ENCODE data around the gene CERS4.
"Not testable (repeated sequence)": the region's sequence is repeated elsewhere in the genome, so short reads cannot be mapped to it uniquely, and the experiment has no call there.

Gene CERS4

DNA sequence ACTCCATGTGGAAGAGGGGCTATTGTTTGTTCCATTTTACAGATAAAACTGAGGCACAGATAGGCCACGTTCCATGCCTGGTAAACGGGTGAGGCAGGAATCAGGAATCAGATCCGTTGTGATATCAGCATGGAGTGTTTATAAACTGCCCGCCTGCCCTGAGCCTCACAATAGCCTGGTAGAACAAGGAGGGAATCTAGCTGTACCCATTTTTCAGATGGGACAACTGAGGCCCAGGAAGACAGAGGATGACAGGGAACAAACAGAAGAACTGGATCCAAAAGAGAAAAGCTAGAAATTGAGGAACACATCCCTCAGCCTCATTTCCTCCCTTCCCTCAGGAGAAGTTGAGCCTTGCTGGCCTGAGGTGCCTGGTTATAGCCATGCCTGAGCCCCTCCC lies 32.5 kb downstream of the CERS4 start:
- DNase-seq (ENCODE audit: low read depth in 2 of 2, low spot score in 1 of 2): no peak

DNA sequence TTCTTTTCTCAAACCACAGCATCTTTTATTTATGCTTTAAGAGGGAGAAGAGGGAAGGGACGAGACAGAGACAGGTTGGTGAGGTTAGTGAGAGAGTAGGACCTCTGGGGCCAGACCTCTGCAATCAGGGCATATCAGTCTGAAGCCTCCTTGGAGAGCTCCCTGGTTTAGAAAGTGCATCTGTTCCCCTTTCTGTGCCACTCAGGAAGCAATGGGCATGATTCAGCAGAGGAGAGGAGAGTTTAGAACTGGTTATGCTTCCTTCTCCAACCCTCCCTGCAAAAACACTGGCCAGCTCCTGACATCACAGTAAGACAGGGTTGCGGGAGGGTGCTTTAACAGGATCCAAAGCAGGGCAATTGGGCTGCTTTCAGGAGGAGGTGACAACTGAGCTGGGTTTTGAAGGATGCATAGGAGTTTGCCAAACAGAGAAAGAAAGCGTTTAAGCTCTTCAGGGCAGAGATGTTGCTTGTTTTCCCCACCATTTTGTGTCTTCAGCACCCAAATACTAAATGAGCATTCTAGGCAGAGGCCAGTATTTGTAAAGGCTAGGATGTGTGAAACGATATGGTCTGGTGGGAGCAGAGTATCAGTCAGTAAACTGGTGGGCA lies 33.1 kb downstream of the CERS4 start:
- no peak for DNase-seq (ENCODE audit: low read depth in 2 of 2, low spot score in 1 of 2)

DNA sequence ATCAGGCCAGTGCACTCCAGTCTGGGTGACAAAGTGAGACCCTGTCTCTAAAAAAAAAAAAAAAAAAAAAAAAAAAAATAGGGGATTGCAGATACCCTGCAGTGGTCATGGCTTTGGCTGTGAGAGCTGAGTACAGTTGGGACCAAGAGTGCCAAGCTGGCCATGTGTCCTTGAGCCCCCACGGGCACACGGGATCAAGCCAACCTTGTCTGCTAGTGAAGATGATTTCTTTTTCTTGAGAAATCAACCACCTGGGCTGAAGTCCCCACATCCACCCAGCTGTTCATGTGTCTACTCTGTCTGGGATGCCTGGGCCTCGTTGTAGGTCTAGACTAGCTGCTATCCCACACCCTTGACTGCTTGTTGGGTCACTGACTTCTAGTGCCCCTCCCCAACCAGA lies 34.0 kb downstream of the CERS4 start:
- DNase-seq (ENCODE audit: low read depth in 2 of 2, low spot score in 1 of 2): no peak

DNA sequence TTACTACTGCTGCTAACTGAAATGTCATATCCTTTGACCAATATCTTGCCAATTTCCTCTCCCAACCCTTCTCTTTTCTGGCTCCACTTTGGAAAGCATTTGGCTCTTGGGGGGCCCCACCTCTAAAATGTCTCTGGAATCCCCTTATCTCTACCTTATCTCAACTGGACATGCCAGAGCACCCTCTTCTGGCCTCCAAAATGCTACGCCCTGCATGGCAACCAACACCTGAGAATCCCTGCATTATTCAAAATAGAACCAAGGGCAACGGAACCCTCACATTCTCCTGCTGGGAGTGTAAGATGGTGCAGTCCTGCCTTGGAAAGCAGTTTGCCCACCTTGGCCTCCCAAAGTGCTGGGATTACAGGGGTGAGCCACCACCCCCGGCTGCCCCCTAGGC lies 35.3 kb downstream of the CERS4 start:
- no peak for DNase-seq (ENCODE audit: low read depth in 2 of 2, low spot score in 1 of 2)

DNA sequence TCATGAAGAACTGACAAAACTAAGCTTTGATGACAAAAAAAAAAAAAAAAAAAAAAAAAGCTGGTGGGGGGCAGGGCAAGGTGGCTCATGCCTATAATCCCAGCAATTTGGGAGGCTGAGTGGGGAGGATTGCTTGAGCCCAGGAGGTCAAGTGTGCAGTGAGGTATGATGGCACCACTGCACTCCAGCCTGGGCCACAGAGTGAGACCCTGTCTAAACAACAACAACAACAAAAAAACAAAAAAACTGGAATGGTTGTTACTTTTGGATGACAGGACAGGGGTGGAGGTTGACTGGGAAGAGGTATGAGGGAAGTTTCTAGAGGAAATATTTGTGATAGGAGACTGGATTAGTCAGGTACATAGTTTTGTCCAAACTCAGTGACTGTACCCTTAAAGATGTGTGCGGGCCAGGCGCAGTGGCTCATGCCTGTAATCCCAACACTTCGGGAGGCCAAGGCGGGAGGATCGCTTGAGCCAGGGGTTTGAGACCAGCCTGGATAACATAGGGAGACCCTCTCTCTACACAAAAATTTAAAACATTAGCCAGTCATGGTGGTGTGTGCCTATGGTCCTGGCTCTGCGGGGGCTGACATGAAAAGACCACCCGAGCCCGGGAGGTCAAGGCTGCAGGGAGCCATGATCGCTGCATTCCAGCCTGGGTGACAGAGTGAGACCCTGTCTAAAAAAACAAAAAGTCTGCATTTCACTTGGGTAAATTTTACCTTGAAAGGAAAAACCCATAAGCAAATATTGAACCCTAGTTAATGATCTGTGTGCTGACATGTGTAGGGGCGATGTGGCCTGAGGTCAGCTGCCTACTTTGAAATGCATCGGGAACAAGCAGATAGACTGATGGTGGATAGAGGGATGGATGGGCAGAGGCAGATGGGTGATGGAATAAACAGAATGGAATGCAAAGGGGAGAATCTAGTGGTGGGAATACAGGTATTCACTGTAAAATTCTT lies 37.0 kb downstream of the CERS4 start:
- no peak for DNase-seq (ENCODE audit: low read depth in 2 of 2, low spot score in 1 of 2)

DNA sequence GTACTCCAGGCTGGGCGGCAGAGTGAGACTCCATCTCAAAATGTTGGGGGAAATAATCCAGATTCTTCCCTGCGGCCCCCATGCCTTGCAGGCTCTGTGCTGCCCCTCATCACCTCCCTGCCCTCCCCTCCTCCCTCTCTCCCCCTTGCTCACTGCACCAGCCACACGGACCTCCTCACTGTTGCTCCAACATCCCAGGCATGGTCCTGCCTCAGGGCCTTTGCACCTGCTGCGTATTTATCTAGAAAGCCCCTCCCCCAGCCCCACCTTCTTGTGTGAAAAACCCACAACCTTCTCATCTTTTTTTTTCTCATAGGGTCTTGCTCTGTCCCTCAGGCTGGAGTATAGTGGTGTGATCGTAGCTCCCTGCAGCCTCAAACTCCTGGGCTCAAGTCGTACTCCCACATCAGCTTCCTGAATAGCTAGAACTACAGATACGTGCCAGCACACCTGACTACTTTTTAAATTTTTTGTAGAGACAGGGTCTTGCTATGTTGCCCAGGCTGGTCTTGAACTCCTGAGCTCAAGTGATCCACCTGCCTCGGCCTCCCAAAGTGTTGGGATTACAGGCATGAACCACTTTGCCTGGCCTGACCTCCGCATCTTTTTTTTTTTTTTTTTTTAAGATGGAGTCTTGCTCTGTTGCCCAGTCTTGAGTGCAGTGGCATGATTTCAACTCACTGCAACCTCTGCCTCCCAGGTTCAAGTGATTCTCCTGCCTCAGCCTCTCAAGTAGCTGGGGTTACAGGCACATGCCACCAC lies 38.1 kb downstream of the CERS4 start:
- not testable (repeated sequence) for DNase-seq (ENCODE audit: low read depth in 2 of 2, low spot score in 1 of 2)

DNA sequence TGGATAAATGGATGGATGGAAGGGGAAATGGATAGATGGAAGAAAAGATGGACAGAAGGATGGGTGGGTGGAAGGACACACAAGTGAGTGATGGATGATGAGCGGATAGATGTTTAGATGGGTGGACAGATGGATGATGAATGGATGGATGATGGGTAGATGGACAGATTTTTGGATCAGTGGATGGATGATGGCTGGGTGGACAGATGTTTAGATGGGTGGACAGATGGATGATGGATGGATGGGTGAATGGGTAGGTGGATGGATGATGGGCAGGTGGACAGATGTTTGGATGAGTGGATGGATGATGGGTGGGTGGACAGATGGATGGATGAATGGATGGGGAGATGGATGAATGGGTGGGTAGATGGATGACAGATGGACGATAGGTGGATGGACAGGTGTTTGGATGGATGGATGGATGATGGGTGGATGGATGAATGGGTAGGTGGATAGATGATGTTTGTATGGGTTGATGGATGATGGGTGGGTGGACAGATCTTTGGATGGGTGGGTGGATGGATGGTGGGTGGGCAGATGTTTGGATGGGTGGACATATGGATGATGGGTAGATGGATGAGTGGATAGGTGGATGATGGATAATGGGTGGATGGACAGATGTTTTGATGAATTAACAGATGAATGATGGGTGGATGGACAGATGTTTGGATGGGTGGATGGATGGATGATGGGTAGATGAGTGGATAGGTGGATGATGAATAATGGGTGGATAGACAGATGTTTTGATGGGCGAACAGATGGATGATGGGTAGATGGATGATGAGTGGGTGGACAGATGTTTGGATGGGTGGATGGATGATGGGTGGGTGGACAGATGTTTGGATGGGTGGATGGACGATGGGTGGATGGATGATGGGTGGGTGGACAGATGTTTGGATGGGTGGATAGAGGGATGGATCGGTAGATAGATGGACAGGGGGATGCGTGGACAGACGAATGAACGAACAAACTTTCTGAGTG lies 39.5 kb downstream of the CERS4 start:
- no peak for DNase-seq (ENCODE audit: low read depth in 2 of 2, low spot score in 1 of 2)

DNA sequence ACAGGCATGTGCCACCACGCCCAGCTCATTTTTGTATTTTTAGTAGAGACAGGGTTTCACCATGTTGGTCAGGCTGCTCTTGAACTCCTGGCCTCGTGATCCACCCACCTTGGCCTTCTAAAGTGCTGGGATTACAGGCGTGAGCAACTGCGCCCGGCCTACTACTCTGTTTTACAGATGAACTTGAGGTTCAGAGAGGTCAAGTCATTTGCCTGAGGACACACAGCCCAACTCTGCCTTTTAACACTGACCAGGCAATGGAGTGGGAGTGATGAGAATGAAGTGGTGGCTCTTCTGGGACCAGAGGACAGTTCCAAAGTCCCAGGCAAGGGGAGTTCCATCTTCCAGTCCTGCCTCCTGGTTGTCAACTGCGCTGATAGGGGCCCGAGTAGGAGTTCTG lies 41.4 kb downstream of the CERS4 start:
- DNase-seq (ENCODE audit: low read depth in 2 of 2, low spot score in 1 of 2): no peak

DNA sequence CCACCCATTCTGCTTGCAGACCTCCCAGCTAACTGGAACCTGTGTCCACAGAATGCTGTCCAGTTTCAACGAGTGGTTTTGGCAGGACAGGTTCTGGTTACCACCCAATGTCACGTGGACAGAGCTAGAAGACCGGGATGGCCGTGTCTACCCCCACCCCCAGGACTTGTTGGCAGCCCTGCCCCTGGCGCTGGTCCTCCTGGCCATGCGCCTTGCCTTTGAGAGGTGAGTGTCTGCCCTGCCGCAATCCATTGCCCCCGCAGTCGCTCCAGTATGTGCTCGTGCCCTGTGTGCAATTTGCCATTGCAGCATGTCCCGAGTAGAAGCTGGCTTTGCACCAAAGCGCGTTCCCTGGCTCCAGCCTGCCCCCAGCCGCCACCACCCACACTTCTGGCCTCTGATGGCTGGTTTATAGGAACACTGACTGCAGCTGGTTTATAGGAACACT lies 41.9 kb downstream of the CERS4 start:
- DNase-seq (ENCODE audit: low read depth in 2 of 2, low spot score in 1 of 2): no peak

DNA sequence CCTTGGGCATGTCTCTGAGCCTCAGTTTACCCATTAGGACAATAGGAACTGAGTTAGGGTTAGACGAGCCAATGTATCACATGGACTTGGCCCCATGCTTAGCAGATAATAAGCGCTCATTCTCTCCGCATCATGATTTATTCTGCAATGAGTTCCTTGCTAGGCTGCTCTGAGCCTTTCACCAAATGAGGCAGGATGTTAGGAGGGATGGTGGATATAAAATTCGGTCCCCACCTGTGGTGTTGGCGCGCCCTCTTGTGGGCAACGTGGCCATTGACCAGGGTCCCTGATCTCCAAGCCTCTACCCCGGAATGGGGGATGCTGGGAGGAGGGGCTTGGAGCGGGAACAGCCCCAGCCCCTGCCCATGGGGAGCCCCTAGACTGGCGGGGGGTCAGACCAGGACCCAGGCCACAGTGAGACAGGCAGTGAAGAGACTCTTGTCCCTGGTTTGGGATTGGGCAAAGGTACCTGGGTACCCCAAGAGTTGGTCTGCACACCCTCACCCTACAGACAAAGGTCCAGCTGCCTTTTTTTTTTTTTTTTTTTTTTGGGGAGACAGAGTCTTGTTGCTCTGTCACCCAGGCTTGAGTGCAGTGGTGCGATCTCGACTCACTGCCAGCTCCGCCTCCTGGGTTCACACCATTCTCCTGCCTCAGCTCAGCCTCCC lies 43.9 kb downstream of the CERS4 start:
- DNase-seq (ENCODE audit: low read depth in 2 of 2, low spot score in 1 of 2): peak; percentile 61 to 76

DNA sequence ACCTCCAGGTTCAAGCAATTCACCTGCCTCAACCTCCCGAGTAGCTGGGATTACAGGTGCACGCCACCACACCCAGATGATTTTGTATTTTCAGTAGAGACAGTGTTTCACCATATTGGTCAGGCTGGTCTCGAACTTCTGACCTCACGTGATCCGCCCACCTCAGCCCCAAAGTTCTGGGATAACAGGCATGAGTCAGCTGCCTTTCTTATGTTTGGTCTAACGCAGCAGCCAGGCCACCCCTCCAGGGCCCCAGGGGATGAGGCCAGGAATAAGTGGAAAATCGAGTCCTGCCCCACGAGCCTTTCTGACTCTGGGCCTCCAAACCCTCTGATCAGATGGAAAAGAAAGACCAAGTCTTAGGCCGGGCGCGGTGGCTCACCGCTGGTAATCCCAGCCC lies 44.5 kb downstream of the CERS4 start:
- no peak for DNase-seq (ENCODE audit: low read depth in 2 of 2, low spot score in 1 of 2)

DNA sequence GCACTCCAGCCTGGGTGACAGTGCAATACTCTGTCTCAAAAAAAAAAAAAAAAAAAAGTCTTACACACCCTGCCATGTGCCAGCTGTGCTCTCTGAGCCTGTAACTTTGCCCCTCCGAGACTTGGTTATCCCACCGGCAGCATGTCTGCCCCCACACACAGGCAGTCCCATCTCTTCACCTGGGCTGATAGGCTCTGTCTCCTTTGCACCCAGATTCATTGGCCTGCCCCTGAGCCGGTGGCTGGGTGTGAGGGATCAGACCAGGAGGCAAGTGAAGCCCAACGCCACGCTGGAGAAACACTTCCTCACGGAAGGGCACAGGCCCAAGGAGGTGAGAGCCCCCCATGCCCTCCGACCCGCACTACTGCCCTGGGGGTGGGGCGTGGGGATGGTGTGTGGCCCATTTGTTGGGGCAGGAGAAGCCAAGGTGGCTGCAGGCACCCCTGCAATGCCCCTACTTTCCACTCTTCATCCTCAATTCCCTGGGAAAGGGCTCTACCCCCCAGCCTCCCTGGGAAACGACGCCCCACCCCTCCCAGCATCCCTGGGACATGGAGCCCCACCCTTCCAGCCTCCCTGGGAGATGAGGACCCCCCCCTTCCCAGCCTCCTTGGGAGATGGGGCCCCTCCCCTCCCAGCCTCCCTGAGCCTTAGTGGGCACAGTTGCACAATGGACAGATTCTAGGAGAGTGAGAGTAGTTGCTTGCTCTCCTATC lies 45.3 kb downstream of the CERS4 start:
- no peak for DNase-seq (ENCODE audit: low read depth in 2 of 2, low spot score in 1 of 2)

DNA sequence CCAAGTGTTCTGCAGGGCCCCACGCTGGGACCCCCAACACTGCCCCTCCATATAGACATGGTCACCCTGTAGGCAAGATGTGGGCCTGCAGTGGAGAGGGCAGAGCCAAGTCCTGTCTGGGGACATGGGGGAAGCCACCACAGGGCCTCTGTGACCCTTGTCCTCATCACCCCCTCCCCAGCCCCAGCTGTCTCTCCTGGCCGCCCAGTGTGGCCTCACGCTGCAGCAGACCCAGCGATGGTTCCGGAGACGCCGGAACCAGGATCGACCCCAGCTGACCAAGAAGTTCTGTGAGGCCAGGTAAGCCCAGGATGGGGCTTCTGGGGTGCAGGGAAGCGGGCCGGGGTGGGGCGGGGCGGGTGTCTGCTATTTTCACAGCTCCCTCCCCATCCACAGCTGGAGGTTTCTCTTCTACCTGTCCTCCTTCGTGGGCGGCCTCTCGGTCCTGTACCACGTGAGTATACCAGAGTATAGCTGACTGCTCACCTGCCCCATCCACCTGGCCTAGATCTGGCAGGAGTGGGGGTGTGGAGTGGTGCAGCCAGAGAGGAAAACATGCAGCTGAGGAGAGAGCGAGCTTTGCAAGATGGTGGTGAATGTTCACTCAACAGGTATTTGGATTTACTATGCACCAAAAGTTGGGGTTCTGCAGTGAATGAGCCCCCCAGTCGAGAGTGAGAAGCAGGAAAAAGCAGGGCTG lies 46.4 kb downstream of the CERS4 start:
- DNase-seq (ENCODE audit: low read depth in 2 of 2, low spot score in 1 of 2): no peak

DNA sequence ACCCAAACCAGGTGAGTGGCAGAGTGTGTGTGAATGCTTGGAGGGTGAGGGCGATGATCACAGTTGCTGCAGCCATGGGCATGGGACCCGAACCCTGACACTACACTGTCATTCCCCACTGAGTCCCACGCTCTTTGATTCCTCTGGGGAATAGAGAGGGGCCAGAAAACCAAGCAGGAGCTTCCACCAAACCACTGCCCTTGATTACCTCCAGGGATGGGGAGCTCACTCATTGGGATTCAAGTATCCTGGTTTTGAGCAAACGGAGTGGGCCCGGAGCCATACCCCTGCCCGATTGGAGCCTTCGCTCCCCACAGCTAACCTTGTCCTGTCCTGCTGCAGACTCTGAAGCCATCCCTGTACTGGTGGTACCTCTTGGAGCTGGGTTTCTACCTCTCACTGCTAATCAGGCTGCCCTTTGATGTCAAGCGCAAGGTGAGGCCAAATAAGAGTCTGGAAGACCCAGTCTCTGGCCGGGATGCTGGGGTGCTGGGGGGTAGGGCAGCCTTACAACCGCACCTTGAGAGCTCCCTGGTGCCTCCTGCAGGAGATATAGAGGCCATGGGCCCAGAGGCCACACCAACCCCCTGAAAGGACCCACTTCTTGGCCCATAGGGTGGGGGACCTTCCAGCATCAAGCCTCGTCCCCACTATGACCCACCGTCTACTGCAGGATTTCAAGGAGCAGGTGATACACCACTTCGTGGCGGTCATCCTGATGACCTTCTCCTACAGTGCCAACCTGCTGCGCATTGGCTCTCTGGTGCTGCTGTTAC lies 47.3 kb downstream of the CERS4 start:
- no peak for DNase-seq (ENCODE audit: low read depth in 2 of 2, low spot score in 1 of 2)

DNA sequence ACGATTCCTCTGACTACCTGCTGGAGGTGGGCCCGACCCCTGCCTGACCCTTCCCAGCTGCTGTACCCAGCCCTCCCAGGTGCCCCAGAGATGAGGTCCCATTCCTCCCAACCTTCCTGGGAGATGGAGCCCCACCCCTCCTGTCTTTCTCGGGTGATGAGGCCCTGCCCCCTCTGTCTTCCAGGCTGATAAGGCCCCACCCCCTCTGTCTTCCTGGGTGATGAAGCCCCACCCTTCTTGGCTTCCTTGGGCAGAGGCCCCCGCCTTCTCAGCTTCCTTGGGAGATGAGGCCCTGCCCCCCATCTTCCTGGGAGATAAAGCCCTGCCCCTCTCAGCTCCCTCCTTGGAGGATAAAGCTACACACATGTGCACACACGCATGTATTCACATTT lies 47.9 kb downstream of the CERS4 start:
- DNase-seq (ENCODE audit: low read depth in 2 of 2, low spot score in 1 of 2): no peak

DNA sequence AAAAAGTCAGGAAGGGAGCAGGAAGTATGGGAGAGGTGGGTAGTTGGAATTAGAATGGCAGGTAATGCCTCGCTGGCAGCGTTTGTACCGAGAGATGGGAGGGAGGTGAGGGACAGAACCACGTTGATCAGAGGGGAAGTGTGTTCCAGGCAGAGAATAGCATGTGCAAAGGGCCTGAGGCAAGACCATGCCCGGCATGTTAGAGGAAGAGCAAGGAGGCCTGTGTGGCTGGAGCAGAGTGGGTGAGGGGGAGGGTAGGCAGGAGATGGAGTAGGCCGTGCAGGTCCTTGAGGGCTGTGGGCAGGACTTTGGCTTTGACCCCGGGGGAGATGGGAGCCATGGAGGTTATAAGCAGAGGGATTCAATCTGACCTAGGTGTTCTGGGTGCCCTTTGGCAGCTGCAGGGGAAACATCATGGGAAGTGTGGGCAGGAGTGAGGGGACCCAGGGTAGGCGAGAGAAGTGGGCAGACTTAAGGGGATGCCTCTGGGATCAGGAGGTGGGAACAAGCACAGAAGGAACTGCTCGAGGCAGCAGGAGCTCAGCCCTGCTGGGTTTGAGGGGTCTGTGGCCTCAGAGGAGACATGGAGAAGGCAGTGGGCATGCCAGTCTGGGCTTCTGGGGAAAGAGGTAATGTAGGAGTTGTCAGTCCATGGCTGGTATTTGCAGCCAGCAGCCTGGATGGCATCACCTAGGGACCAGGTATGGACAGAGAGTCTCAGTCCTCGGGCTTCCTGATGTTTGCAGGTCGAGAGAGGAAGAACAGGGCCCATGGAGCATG lies 50.2 kb downstream of the CERS4 start:
- DNase-seq (ENCODE audit: low read depth in 2 of 2, low spot score in 1 of 2): no peak

DNA sequence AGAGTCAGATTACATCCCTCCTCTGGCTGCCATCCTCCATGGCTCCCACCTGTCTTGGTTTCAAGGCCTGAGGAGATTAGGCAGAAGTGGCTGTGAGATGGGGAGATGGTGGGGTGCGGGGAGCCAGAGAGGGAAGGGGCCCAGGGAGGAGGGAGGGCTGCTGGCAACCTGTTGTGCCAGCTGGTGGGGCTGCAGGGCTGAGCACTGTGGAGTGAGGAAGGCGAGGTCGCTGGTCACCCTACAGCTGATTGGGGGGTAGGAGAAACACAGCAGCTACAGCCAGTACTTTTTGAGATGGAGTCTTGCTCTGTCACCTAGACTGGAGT lies 50.7 kb downstream of the CERS4 start:
- no peak for DNase-seq (ENCODE audit: low read depth in 2 of 2, low spot score in 1 of 2)

All from stimulated activated CD8-positive, alpha-beta memory T cell treated with anti-CD3 and anti-CD28 coated beads, Interleukin-4, amount 100 ng/mL, for 4 hours (primary cell).